ENCODE results near the gene PTGIS.

Gene PTGIS

DNA sequence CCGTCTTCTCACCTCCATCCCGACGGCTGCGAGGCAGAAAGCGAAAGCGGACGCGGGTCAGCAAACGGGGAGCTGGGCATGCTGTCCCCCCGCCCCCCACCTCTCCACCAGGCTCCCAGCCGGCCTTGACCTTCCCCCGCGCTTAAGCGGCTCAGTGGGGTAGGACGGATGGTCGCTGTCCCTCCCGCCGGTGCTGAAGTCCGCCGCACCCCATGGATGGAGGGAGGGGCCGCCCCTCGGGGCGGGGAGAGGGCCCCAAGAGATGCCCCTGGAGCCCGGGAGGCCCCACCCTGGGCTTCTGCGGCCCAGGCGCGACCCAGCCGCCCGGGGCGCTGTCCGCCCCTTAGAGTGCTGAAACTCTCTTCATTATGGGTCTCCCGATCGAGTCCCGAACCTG lies 85.3 kb downstream of the PTGIS start, which contains the start of gene KCNB1:
Gene KCNB1 (minus strand): TSS at position 48 of the 397 bp plus-strand sequence. CDS start 188 bp downstream, outside the sequence.
- peak; percentile 45 for DNase-seq (ENCODE audit: low read depth)
- no peak for TF ChIP-seq CTCF (conservative IDR thresholded peaks at IDR 0.05; ENCODE audit: low read depth, low read length)
- H3K4me3 ChIP-seq (ENCODE audit: low read depth, low read length): no peak within 1 kb of the TSS

DNA sequence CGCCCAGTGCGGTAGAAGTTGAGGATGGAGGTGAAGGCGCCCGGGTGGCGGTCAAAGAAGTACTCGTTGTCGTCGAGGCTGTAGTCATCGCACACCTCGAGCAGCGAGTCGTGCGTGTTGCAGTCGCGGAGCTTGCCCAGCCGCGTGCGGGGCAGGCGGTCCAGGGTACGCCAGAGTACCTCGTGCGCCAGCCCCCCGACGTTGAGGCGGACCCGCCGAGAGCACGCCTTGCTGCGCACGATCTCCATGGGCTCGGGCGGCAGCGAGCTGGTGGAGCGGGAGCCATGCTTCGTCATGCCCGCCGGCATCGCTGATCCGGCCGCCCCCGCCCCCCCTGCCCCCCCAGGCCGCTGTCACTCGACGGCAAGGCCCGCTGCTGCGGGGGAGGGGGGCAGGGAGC lies 85.8 kb downstream of the PTGIS start:
- no peak overlapping the region for H3K4me3 ChIP-seq (ENCODE audit: low read depth, low read length)
- no peak for TF ChIP-seq CTCF (conservative IDR thresholded peaks at IDR 0.05; ENCODE audit: low read depth, low read length)
- no peak for DNase-seq (ENCODE audit: low read depth)

DNA sequence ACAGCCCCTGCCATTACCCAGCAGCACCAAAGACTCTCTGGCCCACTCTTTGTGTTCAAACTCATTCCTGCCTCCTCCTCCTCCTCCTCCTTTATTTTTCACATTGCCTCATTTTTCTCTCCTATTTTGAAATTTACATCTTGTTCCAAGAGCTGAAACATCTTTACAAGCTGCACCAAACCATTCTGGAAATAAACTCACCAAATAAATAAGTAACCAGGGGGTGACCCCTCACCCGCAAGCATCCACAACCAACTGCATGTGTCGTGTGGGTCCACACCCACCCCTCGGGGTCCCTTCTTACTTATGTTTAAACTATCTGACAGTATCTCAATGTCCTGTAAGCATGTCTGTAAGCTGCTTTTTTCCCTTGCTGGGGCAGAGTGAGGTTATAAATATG lies 86.8 kb downstream of the PTGIS start:
- no peak for TF ChIP-seq CTCF (conservative IDR thresholded peaks at IDR 0.05; ENCODE audit: low read depth, low read length)
- H3K4me3 ChIP-seq (ENCODE audit: low read depth, low read length): no peak overlapping the region
- DNase-seq (ENCODE audit: low read depth): no peak

DNA sequence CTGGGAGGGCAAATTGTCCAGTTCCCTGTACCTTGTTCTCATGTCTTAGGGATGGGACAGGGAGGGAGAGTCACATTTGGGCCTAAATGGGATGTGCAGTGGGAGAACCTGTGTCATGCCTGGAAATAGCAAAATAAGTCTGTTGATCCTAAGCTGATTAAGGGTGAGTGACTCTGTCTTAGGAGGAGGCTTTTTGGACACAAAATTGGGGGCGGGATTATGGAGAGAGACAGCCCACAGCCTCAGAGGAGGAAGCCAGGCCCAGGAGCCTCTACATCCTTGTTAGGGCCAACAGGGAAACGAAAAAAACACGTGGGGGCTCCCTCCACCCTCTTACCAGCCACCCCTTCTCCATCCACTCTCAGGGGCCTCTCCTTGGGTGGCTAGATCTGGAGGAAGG lies 87.7 kb downstream of the PTGIS start:
- DNase-seq (ENCODE audit: low read depth): no peak
- TF ChIP-seq CTCF (conservative IDR thresholded peaks at IDR 0.05; ENCODE audit: low read depth, low read length): no peak
- H3K4me3 ChIP-seq (ENCODE audit: low read depth, low read length): no peak overlapping the region

- H3K4me3 ChIP-seq (ENCODE audit: low read depth, low read length): no peak overlapping the region
- no peak for TF ChIP-seq CTCF (conservative IDR thresholded peaks at IDR 0.05; ENCODE audit: low read depth, low read length)
- DNase-seq (ENCODE audit: low read depth): no peak
These were observed 88.2 kb downstream of the PTGIS start for GRCh38 chr20:49479785-49480184.

DNA sequence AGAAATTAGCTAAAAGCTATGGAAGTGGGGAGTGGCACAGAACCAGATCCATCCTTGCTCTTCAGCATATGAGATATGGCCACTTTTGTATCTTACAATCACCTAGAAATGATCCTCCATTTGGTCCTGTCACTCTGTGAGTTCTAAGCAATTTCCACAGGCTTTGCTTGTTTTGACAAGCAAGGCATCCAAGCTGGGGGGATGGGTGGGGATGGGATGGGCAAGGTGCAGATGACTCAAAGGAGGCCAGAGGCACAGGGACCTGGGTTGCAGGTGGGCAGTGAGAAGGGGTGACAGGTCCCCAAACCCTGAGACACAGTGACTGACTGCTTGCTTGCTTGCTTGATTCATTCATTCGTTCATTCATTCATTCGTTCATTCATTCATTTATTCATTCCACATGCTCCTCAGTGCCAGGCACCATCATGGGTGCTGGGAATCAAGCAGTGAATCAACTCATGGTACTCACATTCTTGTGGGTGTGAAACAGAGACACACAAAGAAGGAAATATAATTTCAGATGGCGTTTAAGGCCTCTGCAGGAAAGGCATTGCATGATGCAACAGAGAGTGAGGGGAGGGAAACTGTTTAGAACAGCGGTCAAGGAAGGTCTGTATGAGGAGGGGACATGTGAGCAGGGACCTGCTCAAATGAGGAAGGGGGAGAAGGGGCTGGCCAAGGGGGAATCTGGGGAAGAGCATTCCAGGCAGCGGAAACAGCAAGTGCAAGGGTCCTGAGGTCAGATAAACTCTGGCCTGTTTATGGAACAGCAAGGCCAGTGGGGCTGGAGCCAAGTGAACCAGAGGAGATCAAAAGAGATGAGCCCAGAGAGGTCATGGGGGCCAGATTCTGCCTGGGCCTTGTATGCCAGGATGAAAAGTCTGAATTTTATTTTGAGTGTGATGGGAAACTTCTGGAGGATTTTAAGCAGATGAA lies 88.9 kb downstream of the PTGIS start:
- DNase-seq (ENCODE audit: low read depth): no peak
- H3K4me3 ChIP-seq (ENCODE audit: low read depth, low read length): no peak overlapping the region
- no peak for TF ChIP-seq CTCF (conservative IDR thresholded peaks at IDR 0.05; ENCODE audit: low read depth, low read length)

- no peak overlapping the region for H3K4me3 ChIP-seq (ENCODE audit: low read depth, low read length)
- no peak for TF ChIP-seq CTCF (conservative IDR thresholded peaks at IDR 0.05; ENCODE audit: low read depth, low read length)
- no peak for DNase-seq (ENCODE audit: low read depth)
These were observed 89.7 kb downstream of the PTGIS start for GRCh38 chr20:49478266-49478665.

Measured in choroid plexus epithelial cell (primary cell).